ENCODE measurements around the gene PPM1L. TPM values are rescaled to one million over a fixed set of nuclear protein-coding genes. Genes with fewer than 3 reads are reported as not detected.
A peak's percentile ranks its signal among the peaks of the same experiment; 100 is the strongest.

The PPM1L gene
- total RNA-seq, 4 donors from 2014 or later, result 3.2 to 27.9 (median 16.4) TPM

DNA sequence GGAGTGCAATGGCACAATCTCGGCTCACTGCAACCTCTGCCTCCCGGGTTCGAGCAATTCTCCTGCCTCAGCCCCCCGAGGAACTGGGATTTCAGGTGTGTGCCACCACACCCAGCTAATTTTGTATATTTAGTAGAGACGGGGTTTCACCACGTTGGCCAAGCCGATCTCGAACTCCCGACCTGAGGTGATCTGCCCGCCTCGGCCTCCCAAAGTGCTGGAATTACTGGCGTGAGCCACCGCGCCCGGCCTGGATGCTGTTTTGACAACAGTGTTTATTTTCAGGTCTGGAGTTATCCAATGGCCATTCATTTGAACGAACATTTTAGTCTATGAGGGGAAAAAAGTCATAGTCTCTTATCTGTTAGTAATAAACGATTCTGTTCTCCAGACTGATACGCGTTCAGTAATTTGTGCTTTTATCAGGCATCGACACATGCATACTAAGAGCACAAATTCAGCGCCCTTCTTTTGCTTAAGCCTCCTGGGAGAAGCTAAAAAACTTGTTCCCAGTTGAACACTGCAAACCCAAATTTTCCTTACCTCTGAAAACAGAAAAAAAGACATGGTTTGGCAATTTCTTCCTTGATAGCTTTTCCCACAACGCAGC, 347.9 kb downstream of the PPM1L start:
- TF ChIP-seq, protein P1, sequence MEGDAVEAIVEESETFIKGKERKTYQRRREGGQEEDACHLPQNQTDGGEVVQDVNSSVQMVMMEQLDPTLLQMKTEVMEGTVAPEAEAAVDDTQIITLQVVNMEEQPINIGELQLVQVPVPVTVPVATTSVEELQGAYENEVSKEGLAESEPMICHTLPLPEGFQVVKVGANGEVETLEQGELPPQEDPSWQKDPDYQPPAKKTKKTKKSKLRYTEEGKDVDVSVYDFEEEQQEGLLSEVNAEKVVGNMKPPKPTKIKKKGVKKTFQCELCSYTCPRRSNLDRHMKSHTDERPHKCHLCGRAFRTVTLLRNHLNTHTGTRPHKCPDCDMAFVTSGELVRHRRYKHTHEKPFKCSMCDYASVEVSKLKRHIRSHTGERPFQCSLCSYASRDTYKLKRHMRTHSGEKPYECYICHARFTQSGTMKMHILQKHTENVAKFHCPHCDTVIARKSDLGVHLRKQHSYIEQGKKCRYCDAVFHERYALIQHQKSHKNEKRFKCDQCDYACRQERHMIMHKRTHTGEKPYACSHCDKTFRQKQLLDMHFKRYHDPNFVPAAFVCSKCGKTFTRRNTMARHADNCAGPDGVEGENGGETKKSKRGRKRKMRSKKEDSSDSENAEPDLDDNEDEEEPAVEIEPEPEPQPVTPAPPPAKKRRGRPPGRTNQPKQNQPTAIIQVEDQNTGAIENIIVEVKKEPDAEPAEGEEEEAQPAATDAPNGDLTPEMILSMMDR (IDR thresholded peaks at IDR 0.05), result no peak
- TF ChIP-seq POLR2A (IDR thresholded peaks at IDR 0.05), result no peak
- no peak for DNase-seq
- H3K27ac ChIP-seq, result peak overlapping the region; percentile 59 to 64
- H3K4me1 ChIP-seq, result no peaks in the 10 kb centered on the region
- H3K9me3 ChIP-seq, result no peaks in the 10 kb centered on the region
- peak overlapping the region; percentile 61 to 64 for H3K4me3 ChIP-seq
- H3K36me3 ChIP-seq, result no peaks in the 10 kb centered on the region
- no peaks in the 10 kb centered on the region for H3K27me3 ChIP-seq
- intact Hi-C loops (cut with DNase I; ENCODE audit: low total_unique reads), result no loop called here

DNA sequence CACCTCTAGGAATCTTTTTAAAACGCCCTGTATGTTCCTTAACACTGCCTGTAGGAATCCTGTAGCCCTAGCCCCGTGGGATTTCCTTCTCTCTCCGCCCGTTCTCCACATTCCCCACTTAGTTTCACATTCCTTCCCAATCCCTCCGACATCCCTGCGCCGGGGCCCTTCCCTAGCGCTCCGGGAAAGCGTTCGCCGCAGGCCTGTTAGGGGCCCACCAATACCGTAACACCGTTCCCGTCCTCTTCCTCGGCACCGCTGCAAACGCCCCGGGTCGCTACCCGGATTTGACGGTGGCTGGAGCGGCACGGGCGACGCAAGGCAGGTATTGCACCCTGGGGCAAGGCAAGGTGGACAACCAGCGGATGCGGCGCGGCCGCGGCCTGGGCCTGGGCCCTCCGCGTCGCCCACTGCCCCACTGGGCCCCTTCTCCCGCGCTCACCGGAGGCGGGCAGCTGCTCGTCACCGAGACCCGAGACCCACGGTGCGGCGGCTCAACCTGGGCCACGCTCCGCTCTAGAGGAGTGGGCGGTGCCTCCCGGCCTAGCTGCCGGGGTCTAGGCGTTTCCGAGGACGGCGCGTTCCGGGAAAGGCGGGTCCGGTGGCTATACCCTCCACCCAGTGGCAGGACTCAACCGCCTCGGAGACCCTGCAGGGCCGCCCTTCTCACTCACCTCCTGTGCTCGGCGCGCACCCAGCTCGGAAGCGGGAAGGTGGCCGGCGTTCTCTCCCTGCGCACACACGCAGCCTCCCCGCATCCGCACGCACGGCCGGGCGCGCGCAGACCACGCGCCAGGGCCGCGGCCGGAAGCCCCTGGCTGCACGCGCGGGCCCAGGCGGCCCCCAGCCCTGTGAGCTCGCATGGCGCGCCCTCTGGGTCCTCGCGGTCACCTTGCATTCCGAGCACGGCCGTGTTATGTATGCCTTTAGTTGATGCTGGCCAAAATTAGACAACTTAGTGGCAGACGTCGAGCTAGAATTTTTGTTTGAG, 348.8 kb downstream of the PPM1L start, which contains the start of gene B3GALNT1:
Gene B3GALNT1, minus strand, starts transcription at position 789 of the 991 bp plus-strand sequence. CDS start 18,595 bp downstream, outside the sequence.
- intact Hi-C loops (cut with DNase I; ENCODE audit: low total_unique reads), result no loop called here
- H3K9me3 ChIP-seq, result no peaks in the 10 kb centered on the region
- peak within 1 kb of the TSS; percentile 59 to 64 for H3K27ac ChIP-seq
- H3K4me1 ChIP-seq, result no peaks in the 10 kb centered on the region
- TF ChIP-seq POLR2A (IDR thresholded peaks at IDR 0.05), result no peak
- TF ChIP-seq, protein P1 (IDR thresholded peaks at IDR 0.05), result no peak
- no peaks in the 10 kb centered on the region for H3K36me3 ChIP-seq
- no peaks in the 10 kb centered on the region for H3K27me3 ChIP-seq
- H3K4me3 ChIP-seq, result peak within 1 kb of the TSS; percentile 61 to 64
- DNase-seq, result peak; percentile 21 to 40

DNA sequence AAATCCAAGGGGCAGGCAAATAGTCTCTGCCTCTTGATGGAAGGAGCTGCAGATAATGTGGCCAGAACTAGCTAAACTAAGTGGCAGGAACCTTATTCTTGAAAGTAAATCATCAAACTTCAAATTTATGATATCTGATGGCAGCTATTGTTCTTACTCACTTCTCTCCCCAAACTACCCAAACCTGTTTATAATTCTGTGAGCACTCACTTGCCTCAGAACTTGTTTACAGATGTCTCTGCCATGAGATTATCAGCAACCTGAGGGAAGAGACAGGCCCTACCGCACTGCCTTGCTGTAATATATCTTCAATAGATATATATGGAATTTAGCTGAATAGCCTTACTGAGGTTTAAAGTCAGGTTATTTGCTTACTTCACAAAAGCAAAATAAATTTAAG, 351.3 kb downstream of the PPM1L start:
- H3K27ac ChIP-seq, result no peak overlapping the region
- no peak overlapping the region for H3K4me3 ChIP-seq
- H3K36me3 ChIP-seq, result no peaks in the 10 kb centered on the region
- no peaks in the 10 kb centered on the region for H3K9me3 ChIP-seq
- H3K4me1 ChIP-seq, result no peaks in the 10 kb centered on the region
- TF ChIP-seq, protein P1 (IDR thresholded peaks at IDR 0.05), result no peak
- no peak for TF ChIP-seq POLR2A (IDR thresholded peaks at IDR 0.05)
- intact Hi-C loops (cut with DNase I; ENCODE audit: low total_unique reads), result no loop called here
- no peak for DNase-seq
- H3K27me3 ChIP-seq, result no peaks in the 10 kb centered on the region

DNA sequence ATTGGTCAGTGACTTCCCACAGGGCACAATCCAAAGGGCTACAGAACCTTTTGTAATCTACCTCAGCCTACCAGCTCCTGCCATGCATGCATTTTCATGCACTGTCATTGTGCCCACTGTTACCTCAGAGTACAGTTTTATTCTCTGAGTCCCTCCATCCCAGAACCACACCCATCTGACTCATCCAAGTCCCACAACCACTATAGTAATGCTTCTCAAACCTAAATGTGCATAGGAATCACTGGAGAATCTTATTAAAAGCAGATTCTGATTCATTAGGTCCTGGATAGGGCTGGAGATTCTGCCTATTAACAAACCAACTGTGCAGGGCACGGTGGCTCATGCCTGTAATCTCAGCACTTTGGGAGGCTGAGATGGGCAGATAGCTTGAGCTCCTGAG, 352.8 kb downstream of the PPM1L start:
- Histone ChIP-seq H3K27ac (no peak overlapping the region), H3K4me3 (no peak overlapping the region), H3K9me3 (no peaks in the 10 kb centered on the region), H3K4me1 (no peaks in the 10 kb centered on the region), H3K27me3 (no peaks in the 10 kb centered on the region), H3K36me3 (no peaks in the 10 kb centered on the region)
- intact Hi-C loops (cut with DNase I; ENCODE audit: low total_unique reads), result no loop called here
- DNase-seq, result no peak
- TF ChIP-seq POLR2A (IDR thresholded peaks at IDR 0.05), result no peak
- TF ChIP-seq, protein P1 (IDR thresholded peaks at IDR 0.05), result no peak

DNA sequence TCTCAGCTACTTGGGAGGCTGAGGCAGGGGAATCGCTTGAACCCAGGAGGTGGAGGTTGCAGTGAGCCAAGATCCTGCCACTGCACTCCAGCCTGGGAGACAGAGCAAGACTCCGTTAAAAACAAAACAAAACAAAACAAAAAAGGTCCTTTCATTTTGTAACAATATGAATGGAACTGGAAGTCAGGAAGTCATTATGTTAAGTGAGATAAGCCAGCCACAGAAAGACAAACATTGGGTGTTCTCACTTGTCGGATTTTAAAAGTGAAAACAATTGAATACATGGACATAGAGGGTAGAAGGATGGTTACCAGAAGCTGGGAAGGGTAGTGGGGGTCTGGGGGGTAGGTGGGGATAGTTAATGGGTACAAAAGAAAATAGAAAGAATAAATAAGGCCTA, 361.6 kb downstream of the PPM1L start:
- no peak overlapping the region for H3K27ac ChIP-seq
- DNase-seq, result no peak
- intact Hi-C loops (cut with DNase I; ENCODE audit: low total_unique reads), result no loop called here

More for the DNA sequence above, 361.6 kb downstream of the PPM1L start:
- peaks cover 0 to 7% of the 10 kb centered on the region in 2 donors for H3K9me3 ChIP-seq
- TF ChIP-seq, protein P1 (IDR thresholded peaks at IDR 0.05), result no peak
- TF ChIP-seq POLR2A (IDR thresholded peaks at IDR 0.05), result no peak
- H3K4me1 ChIP-seq, result no peaks in the 10 kb centered on the region
- H3K36me3 ChIP-seq, result no peaks in the 10 kb centered on the region
- H3K27me3 ChIP-seq, result no peaks in the 10 kb centered on the region
- H3K4me3 ChIP-seq, result no peak overlapping the region
